HG02970 (cell line): ENCODE measurements around the gene ARAP3.

Source experiments
- ATAC-seq: cut with Tn5 transposase; IDR thresholded peaks from one replicate; pipeline ENCODE4 v1.9.1; 2021; ENCODE audit warnings: mild to moderate bottlenecking, moderate library complexity, moderate number of reproducible peaks; ENCODE audit not compliant: unreplicated experiment, low FRiP score

The ARAP3 gene

GRCh38 chr5:141701360-141702119 is 19.5 kb upstream of the ARAP3 start:
- ATAC-seq: no peak

GRCh38 chr5:141697586-141697985 is 15.6 kb upstream of the ARAP3 start:
- ATAC-seq: no peak

- ATAC-seq: no peak
Observed at GRCh38 chr5:141696431-141696830, 14.4 kb upstream of the ARAP3 start.

GRCh38 chr5:141695627-141696215 is 13.7 kb upstream of the ARAP3 start:
- no peak for ATAC-seq

- no peak for ATAC-seq
Observed at GRCh38 chr5:141694479-141694878, 12.4 kb upstream of the ARAP3 start.

GRCh38 chr5:141692919-141693725 is 11.1 kb upstream of the ARAP3 start:
- no peak for ATAC-seq

- ATAC-seq: no peak
Observed at GRCh38 chr5:141692533-141692888, 10.5 kb upstream of the ARAP3 start.

GRCh38 chr5:141691867-141692532 is 10.0 kb upstream of the ARAP3 start:
- peak; percentile 72 for ATAC-seq

GRCh38 chr5:141691286-141691866 is 9.3 kb upstream of the ARAP3 start:
- no peak for ATAC-seq

- no peak for ATAC-seq
Observed at GRCh38 chr5:141686648-141687416, 4.8 kb upstream of the ARAP3 start.

- no peak for ATAC-seq
Observed at GRCh38 chr5:141685591-141685990, 3.6 kb upstream of the ARAP3 start.

GRCh38 chr5:141683596-141684141 is 1.6 kb upstream of the ARAP3 start:
- ATAC-seq: no peak

- no peak for ATAC-seq
Observed at GRCh38 chr5:141681295-141681694, 735 bp downstream of the ARAP3 start.

GRCh38 chr5:141680751-141681201 is 1.3 kb downstream of the ARAP3 start:
- no peak for ATAC-seq

- no peak for ATAC-seq
Observed at GRCh38 chr5:141680178-141680577, 1.9 kb downstream of the ARAP3 start.

- ATAC-seq: no peak
Observed at GRCh38 chr5:141677415-141677814, 4.6 kb downstream of the ARAP3 start.

GRCh38 chr5:141675672-141676071 is 6.4 kb downstream of the ARAP3 start:
- ATAC-seq: no peak

GRCh38 chr5:141674747-141675146 is 7.3 kb downstream of the ARAP3 start:
- ATAC-seq: no peak
